B cell (primary cell): ENCODE measurements around the gene CCL15.

Source experiments
- CTCF ChIP-seq: fragments of 200-600 bp; IDR thresholded peaks from one replicate; pipeline ENCODE4 v1.8.0; 2022; ENCODE audit warnings: antibody characterized with exemption, mild to moderate bottlenecking
- EZH2 ChIP-seq: IDR thresholded peaks from 2 replicates; pipeline ENCODE4 v1.6.1; 2012; ENCODE audit warnings: borderline replicate concordance, low read depth, mild to moderate bottlenecking, moderate library complexity, low read length; ENCODE audit not compliant: insufficient read depth, poor library complexity, severe bottlenecking

- TF ChIP-seq CTCF (peak; percentile 92), EZH2 (no peak)
Measured at GRCh38 chr17:35969558-35970380, 31.6 kb downstream of the CCL15 start.
